Measurements from ENCODE around the gene TRAPPC10.

TRAPPC10 gene

GRCh38 chr21:44047996-44048560 lies 36.0 kb downstream of the TRAPPC10 start:
- Histone ChIP-seq H3K27me3 (ENCODE audit: insufficient read depth, poor library complexity, severe bottlenecking) (no peaks in the 10 kb centered on the region), H3K4me3 (replicated peaks; ENCODE audit: insufficient read depth, low read length) (no peak overlapping the region), H3K27ac (replicated peaks) (no peak overlapping the region)
- no peak for DNase-seq (ENCODE audit: low read depth in 1 of 2, low spot score in 1 of 2)
- no peak for TF ChIP-seq REST (IDR thresholded peaks at IDR 0.05; ENCODE audit: insufficient replicate concordance, low read depth)
- no peak for TF ChIP-seq GABPA (IDR thresholded peaks at IDR 0.05; ENCODE audit: low read depth)
- TF ChIP-seq CTCF (IDR thresholded peaks at IDR 0.05; ENCODE audit: insufficient read depth, low read length): no peak
- no peak for TF ChIP-seq SPI1 (IDR thresholded peaks at IDR 0.05; ENCODE audit: borderline replicate concordance, low read depth)

DNA sequence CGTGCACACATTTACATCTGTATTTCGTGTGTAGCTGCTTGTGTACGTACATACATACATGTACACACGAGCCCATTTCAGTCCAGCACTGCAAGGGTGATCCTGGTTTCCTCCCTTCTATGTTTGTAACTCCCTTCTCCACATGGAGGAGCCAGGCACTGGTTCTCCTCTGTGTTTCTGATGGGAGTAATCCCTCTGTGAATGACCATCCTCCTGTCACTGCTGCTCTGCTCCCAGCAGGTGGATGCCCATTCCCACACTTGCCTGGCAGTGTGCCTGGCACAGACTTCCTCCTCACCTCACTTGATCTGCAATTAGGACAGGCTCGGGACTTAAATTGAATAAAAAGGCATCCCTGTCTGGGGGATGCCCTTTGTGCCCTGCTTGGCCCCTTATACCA lies 37.1 kb downstream of the TRAPPC10 start:
- Histone ChIP-seq H3K27me3 (ENCODE audit: insufficient read depth, poor library complexity, severe bottlenecking) (no peaks in the 10 kb centered on the region), H3K27ac (replicated peaks) (no peak overlapping the region), H3K4me3 (replicated peaks; ENCODE audit: insufficient read depth, low read length) (no peak overlapping the region)
- no peak for DNase-seq (ENCODE audit: low read depth in 1 of 2, low spot score in 1 of 2)
- TF ChIP-seq POLR2AphosphoS5 (IDR thresholded peaks at IDR 0.05; ENCODE audit: low read depth): no peak
- TF ChIP-seq CTCF (IDR thresholded peaks at IDR 0.05; ENCODE audit: insufficient read depth, low read length): no peak
- no peak for TF ChIP-seq SPI1 (IDR thresholded peaks at IDR 0.05; ENCODE audit: borderline replicate concordance, low read depth)
- no peak for TF ChIP-seq GABPA (IDR thresholded peaks at IDR 0.05; ENCODE audit: low read depth)
- no peak for TF ChIP-seq REST (IDR thresholded peaks at IDR 0.05; ENCODE audit: insufficient replicate concordance, low read depth)

DNA sequence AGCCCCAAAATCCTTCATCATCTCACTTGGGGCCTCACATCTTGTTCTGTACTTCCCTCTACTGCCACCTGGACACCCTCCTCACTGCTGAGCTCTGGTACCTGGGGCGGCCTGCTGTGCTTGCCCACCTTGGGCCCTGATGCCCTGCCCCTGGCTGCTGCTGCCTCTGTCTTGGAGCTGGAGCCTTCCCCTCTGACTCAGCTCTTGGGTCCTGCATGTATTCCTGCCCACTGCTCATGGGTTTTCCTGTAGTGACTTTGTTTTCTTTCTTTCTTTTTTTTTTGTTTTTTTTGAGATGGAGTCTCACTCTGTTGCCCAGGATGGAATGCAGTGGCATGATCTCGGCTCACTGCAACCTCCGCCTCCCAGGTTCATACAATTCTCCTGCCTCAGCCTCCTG lies 37.5 kb downstream of the TRAPPC10 start:
- H3K4me3 ChIP-seq (replicated peaks; ENCODE audit: insufficient read depth, low read length): no peak overlapping the region
- H3K27ac ChIP-seq (replicated peaks): no peak overlapping the region
- no peaks in the 10 kb centered on the region for H3K27me3 ChIP-seq (ENCODE audit: insufficient read depth, poor library complexity, severe bottlenecking)
- no peak for DNase-seq (ENCODE audit: low read depth in 1 of 2, low spot score in 1 of 2)
- no peak for TF ChIP-seq POLR2AphosphoS5 (IDR thresholded peaks at IDR 0.05; ENCODE audit: low read depth)
- TF ChIP-seq SPI1 (IDR thresholded peaks at IDR 0.05; ENCODE audit: borderline replicate concordance, low read depth): no peak
- no peak for TF ChIP-seq CTCF (IDR thresholded peaks at IDR 0.05; ENCODE audit: insufficient read depth, low read length)
- TF ChIP-seq REST (IDR thresholded peaks at IDR 0.05; ENCODE audit: insufficient replicate concordance, low read depth): no peak
- no peak for TF ChIP-seq GABPA (IDR thresholded peaks at IDR 0.05; ENCODE audit: low read depth)
